T-helper 22 cell (primary cell): Measurements from ENCODE around the gene LIFR.

Source experiments
- DNase-seq: peaks from one replicate; pipeline ENCODE4 v3.0.0-alpha.2; 2020; ENCODE audit warnings: low read depth

LIFR gene

DNA sequence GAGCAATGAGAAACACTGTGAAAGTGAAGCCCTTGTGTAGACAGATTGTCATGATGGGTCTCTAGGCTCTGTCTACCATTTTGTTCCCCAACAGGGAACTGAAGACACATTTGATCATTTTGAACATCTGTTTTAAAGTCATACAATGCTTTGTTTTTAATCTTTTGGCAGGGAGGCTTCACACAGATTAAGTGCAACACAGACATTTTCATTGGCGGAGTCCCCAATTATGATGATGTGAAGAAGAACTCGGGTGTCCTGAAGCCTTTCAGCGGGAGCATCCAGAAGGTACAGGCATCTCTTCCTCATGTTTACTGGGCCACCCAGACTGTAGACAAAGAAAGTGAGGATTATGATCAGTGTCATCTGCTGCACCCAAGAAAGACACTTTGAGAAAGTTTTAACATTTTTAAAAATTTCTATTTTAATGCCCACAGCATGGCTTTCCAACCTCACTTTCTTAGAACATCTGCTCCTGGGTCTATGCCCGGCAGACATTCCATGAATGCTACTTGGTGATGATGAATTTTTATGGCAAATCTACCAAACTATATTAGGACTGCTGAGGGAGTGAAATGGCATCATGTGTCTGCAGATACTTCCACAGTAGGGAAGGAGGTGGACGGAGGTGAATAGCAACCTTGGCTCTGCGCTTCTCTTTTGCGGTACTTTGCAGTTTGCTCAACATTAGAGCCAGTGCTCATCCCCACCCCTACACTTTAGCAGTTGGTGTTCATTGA is 121.3 kb downstream of the LIFR start:
- DNase-seq, result no peak

DNA sequence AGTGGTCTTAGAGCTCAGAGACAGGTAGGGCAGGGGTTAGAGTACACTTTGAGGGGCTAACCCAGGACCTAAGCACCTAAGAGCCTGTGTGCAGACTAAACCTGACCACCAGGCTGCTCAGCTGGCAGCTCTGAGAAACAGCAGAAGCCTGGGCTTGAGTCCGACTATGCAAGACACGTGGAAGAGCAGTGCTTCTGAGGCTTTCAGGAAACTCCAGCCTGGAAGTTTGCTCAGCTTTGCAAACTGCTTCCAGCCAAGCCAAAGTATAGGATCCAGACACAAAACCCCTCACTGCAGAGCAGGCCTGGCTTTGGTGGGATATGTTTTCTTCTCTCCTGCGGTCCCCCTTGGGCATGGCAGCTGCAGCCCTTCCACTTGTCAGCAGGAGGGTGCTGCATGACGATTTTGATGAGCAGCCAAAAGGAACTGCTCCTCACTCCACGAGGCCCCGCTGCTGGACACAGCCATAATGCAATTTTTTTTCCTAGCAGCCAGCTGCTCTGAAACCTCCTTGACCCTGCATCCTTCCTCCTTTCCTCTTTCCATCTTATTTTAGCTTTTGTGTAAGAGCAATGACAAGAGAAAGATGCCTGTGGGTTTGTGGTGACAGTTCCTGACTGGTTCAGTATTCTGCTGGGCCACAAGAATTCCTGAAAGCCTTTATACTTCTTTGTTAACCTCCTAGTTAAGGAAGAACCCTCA is 123.1 kb downstream of the LIFR start:
- DNase-seq, result no peak

DNA sequence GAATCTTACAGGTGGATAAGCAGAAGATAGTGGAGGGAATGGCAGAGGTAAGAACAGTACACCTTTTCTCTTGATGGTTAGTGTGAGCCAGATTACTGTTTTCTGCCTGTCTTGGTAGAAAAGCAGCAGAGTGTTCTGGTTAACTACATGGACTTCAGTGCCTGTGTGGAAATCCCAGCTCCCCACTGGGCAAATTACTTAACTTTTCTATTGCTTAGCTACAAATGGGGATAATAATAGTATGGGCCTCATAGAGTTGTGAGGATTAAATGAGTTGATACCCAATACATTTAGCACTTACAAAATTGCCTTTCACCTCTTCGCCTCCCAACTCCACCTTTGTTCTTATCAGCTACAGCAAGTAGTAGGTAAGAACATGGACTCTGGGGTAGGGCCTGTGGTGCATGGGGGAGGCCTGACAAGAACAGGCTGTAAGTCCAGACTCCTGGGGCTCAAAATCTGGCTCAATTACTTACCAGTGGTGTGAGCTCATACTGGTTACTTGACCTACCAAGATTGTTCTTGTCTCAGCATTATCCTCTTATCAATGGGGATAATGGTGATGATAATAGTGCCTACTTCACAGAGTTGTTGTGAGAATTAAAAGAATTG is 125.1 kb downstream of the LIFR start:
- no peak for DNase-seq

GRCh38 chr5:38426986-38427950 is 129.2 kb downstream of the LIFR start:
- DNase-seq, result no peak

DNA sequence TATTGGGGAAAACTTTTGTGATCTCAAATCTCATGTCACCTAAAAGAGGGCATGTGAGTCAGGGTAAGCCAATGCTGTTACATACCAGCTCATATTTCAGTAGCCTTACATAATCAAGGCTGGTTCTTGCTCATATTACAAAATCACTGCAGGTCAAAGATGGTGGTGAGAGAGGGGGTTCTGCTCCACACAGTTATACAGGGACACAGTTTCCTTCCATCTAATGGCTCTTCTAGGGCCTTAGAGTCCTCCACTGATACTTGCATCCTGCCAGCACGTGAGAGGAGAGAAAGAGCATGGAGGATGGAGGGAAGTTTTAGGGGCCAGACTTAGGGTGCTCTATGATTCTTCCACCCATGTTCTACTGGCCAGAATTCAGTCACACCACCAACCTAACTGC is 130.0 kb downstream of the LIFR start:
- no peak for DNase-seq
